ENCODE results near the gene VAPB.
"Not testable (repeated sequence)": the region's sequence is repeated elsewhere in the genome, so short reads cannot be mapped to it uniquely, and the experiment has no call there.

Gene VAPB

GRCh38 chr20:58388882-58389323, at the start of gene VAPB:
VAPB (plus strand) TSS chr20:58389229; CDS start chr20:58389460, 231 bp downstream.
- peak; percentile 92 for DNase-seq

GRCh38 chr20:58339741-58340140, 49.3 kb upstream of the VAPB start:
- DNase-seq: no peak

DNA sequence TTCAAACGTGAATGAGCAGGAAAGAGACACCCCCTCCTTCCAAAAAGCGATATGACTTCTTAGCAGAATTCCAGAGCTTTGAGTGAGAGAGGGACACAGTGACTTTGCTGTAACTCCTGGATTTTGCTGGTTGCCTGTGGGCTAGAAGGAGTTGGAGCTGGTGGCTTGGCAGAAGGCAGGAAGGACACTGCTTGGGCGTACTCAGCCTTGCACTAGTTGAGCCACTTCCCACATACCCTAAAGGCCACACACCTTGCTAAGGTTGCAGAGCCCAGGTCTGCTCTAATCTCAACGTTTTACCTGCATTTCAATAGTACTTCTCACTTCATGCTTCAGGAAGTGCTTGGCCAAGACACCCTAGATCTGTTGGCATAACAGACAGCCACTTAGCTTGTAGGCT, 48.9 kb upstream of the VAPB start:
- DNase-seq: no peak

DNA sequence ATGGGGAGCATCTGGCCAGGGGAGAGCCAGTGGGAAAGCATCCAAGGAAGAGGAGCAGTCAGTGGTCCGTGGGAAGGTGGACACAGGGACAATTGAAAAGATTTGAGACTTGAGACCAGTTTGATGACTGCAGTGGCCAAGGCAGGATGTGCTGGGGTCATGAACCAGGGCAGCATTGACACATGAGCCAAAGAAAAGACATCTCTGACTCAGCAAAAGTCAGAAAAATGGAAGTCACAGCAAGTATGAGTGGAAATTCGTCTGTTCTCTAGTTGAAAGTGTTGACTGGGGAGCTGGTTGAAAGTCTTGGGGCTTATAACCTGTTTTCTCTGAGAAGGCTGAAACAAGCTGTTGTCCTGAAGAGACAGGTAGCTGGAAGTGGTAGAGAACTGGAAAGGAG, 48.2 kb upstream of the VAPB start:
- no peak for DNase-seq

GRCh38 chr20:58342104-58342945, 46.7 kb upstream of the VAPB start:
- DNase-seq: no peak

DNA sequence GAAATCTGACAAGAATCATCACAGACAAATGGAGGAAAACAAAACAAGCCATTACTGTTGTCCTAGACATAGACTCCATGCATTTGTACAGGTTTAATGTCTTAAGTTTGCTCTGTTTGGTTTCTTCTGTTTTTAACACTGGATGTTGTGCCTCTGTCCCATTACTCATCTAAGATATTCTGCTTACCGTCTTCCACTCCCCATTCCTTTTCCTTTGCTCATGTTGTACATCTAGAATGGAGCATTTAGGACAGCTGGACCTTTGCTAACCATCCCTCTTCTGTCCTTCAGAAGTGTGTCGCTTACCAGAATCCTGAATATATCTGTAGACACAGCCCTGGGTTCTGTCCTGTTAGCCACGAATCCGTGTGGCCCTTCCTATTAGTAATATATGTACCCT, 44.3 kb upstream of the VAPB start:
- DNase-seq: no peak

DNA sequence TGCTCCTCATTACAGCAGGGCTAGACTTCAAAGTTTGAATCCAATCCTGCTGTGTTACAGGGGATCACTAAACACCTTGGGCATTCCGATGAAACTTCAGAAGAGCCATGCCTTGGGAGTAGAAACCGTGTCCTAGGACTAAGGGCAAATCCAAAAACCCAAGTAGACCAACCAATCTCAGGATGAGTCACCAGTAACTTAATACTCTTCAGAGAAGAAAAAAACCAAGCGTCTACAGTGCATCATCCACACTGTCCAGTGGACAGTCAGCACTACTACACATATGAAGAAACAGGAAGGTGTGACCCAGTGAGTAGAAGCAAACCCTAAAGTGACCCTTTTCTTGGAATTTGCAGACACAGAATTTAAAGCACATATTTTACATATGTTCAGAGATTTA, 39.5 kb upstream of the VAPB start:
- DNase-seq: no peak

- DNase-seq: no peak
These were observed 36.6 kb upstream of the VAPB start for GRCh38 chr20:58352468-58352867.

GRCh38 chr20:58359441-58359840, 29.6 kb upstream of the VAPB start:
- DNase-seq: no peak

DNA sequence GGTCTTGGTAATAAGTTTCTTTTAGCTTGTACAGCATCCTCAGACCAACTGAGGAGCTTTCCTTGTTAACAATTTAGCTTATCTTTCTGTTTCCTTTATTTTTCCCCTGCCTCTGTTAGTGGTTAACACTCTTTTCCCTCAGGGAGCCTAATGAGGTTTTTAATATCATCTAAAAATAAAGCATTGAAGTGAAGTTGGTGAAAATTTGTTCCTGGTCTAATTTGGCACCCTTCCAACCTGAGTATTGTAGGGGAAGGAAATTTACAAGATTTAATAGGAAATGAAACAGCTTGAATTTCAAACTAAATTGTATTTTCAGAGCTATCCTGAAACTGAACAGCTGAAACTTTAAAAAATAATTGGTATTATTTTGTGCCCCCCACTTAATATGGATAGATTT, 28.1 kb upstream of the VAPB start:
- no peak for DNase-seq

DNA sequence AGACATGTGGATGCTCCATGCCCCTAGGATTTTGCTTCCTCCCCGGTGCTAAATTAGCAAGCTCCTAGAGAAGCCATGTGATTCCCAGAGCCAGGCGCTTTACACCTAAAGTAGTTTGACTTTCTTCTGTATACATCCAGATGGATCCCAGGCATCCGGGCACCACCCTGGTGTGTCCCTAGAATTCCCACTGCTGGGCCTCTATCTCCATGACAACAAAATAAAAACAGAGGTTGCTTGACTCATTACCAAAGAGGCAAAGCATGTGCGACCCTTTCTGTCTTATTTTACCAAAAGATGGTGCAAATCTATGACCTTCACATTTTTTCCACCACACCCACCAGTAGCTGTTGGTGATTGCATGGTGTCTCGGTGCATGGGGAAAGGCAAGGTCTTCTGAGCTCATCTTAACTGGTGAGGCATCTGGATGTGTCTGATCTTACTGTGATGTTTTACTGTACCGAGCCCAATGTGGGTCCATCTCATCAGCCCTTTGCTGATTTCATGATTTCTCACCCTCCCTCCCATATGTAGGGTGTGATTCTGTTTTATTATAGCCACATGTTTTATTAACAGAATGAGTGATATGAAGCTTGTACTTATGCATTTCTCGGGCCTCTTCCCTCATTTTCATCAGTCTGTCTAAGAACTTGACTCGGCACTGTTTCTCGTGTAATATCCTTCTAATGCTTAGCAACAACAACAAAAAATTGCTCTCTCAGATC, 27.4 kb upstream of the VAPB start:
- DNase-seq: no peak

DNA sequence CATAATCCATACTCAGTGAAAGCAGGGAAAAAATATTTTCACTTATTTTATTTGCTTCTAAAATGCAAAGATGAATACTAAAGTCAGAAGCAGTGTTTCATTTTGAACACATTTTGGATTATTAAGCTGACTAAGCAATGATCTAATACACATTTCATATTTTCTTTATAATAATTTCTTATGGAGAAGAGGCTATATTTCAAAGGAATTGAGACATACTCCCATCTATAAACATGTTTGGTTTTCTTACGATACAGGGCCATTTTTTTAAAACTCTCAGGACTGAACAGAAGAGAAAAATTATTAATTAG, 26.9 kb upstream of the VAPB start:
- no peak for DNase-seq

DNA sequence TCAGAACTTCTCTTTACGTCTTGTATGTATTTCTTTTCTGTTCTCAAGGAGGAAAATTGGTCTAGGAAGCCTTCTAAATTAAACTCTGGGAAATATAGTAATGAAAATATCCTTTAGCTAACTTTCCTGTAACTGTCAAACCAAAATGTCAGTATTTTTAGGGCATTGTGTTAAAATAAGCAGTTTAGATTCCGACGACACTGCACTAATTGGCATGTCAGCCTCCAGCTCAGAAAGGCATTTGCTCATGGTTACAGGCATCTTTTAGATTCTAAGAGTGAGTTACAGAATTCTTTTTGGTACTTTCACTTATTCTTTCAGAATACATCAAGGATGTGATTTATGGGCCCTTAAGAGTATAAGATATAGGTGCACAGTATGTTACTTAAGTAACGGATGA, 26.1 kb upstream of the VAPB start:
- DNase-seq: no peak

DNA sequence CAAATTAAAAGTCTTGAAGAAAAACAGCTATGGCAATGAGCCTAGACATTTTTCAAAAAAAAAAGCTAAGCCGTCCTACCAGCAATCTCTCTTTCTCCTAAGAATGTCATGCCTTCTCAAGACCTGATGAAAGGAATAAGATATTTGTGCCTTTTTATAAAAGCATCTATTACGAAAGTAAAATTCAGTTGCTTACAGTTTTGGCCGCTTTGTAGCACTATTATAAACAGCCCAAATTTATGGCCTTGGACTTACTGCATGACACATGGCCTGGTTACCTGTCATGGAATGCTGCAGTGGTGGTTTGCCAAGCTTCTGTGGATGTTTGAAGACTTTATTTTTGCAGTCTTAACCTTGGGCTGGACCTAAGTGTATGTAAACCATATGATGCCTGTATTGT, 22.2 kb upstream of the VAPB start:
- DNase-seq: no peak

DNA sequence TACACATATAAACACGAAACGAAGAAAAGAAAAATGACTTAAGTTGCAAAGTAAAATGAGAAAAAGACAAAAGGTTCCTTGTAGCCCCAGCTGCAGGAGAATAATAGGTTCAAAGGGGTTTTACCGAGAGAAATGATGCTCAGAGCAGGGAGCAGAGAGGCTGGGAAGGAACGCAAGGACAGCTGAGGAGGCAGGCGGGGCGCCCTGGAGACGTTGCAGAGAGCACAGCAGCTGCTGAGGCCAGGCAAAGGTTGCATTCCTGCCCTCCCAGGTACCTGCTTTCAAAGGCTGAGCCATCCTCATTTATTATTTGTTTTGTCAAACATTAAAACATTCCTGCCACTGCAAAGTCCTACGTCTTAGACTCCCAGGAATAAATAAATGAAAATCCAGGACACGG, 16.2 kb upstream of the VAPB start:
- no peak for DNase-seq

GRCh38 chr20:58373296-58373695, 15.7 kb upstream of the VAPB start:
- DNase-seq: not testable (repeated sequence)

- DNase-seq: no peak
These were observed 14.8 kb upstream of the VAPB start for GRCh38 chr20:58374027-58374850.

DNA sequence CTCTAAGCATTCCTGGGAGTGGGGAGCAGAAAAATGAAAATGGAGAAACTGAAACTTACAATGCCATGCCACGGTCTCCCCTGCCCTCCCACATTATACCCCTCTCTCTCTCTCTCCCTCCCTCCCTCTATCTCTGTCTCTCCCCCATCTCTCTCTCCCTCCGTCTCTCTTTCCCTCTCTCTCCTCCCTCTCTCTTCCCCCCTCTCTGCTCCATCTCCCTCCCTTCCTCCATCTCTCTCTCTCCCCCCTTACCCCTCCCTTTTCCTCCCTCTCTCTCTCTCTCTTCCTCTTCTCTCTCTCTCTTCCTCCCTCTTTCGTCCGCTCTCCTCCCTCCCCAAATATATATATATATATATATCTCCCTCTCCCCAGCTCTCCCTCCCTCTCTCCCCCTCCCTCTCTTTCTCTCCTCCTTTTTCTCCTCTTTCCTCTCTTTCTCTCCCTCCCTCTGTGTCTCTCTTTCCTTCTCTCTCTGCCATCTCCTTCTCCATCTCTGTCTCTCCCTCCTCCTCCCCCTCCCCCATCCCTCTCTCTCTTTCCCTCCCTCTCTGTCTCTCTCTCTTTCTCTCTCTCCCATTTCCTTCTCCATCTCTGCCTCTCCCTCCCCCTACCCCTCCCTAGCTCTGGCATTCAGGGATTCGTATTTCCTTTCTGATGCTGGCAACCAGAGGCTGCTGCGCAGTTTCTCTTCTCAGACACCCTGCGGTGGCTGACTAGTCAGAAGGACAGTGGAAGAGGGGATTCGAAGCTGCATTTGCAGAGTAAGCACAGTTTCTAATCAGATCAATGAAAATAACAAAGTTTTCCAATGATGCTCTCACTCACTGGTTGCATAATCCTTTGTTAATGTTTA, 13.9 kb upstream of the VAPB start:
- no peak for DNase-seq

- no peak for DNase-seq
These were observed 13.2 kb upstream of the VAPB start for GRCh38 chr20:58375759-58376352.

- DNase-seq: no peak
These were observed 12.0 kb upstream of the VAPB start for GRCh38 chr20:58377017-58377416.

DNA sequence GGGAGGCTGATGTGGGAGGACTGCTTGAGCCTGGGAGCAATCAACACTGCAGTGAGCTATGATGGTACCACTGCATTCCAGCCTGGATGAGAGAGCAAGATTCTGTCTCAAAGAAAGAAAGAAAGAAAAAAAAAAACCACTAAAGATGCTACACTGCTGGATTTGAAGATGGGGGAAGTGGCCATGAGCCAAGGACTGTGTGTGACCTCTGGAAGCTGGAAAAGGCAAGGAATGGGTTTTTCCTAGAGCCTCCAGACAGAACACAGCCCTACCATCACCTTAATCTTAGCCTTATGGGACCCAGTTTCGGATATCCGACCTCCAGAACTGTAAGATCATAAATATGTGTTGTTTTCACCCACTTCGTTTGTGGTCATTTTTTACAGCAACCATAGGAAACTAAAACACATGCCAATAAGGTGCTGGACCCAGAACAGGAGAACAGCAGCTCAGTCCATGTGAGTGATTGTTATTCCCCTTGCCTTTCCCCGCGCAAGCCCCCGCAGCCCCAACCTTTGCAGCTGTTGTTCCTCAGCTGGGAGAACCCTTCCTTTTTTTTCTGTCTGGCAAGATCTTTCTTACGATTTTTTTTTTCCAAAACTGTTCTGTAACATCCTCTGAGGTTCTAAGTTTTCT, 11.1 kb upstream of the VAPB start:
- no peak for DNase-seq

DNA sequence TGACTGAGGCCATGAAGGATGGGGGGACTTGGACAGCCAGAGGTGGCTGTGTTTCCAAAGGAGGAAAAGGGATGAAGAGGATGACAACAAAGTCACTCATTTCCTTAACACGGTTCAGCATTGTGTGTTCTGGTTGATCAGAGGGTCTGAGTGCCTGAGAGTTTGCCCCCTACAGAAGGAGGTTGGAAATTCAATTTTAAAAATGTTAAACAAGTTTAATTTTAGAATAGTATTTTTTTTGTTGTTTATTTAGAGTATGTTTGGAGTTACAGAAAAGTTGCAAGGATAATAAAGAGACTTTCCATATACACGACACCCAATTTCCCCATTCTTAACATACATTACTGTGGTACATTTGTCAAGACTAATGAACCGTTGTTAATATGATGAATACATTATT, 10.3 kb upstream of the VAPB start:
- no peak for DNase-seq
